Smooth muscle cell (in vitro differentiated cells): ENCODE data around the gene GABBR1. TPM values are rescaled to one million over a fixed set of nuclear protein-coding genes. Genes with fewer than 3 reads are reported as not detected.

Experiments used
- DNase-seq: peaks from one replicate; lab custom pipeline; 2025; ENCODE audit not compliant: unreplicated experiment; lab: John Stamatoyannopoulos, UW
- H2AFZ ChIP-seq: fragments of 200-600 bp; sonication (generic); 2 replicates; pipeline ENCODE4 v1.6.0; 2016; ENCODE audit warnings: antibody characterized with exemption, low read depth, mild to moderate bottlenecking
- H3F3A ChIP-seq: fragments of 200-600 bp; sonication (generic); 2 replicates; pipeline ENCODE4 v1.6.0; 2017; ENCODE audit warnings: antibody characterized with exemption, low read depth
- H3K27ac ChIP-seq: fragments of 200-600 bp; sonication (generic); 2 replicates; pipeline ENCODE4 v1.5.1; 2016; ENCODE audit warnings: low read depth, mild to moderate bottlenecking
- H3K27me3 ChIP-seq: fragments of 200-600 bp; sonication (generic); 2 replicates; pipeline ENCODE4 v1.6.1; 2016; ENCODE audit warnings: low read depth, mild to moderate bottlenecking
- H3K36me3 ChIP-seq: fragments of 200-600 bp; sonication (generic); 2 replicates; pipeline ENCODE4 v1.5.1; 2016; ENCODE audit warnings: low read depth
- H3K4me1 ChIP-seq: fragments of 200-600 bp; sonication (generic); 2 replicates; pipeline ENCODE4 v1.5.1; 2016; ENCODE audit warnings: low read depth
- H3K4me2 ChIP-seq: fragments of 200-600 bp; sonication (generic); 2 replicates; pipeline ENCODE4 v1.6.0; 2016; ENCODE audit warnings: mild to moderate bottlenecking
- H3K4me3 ChIP-seq: fragments of 200-600 bp; sonication (generic); 2 replicates; pipeline ENCODE4 v1.5.1; 2016; ENCODE audit warnings: mild to moderate bottlenecking
- H3K79me2 ChIP-seq: fragments of 200-600 bp; sonication (generic); 2 replicates; pipeline ENCODE4 v1.6.0; 2016; ENCODE audit warnings: low read depth, mild to moderate bottlenecking
- H3K9ac ChIP-seq: fragments of 200-600 bp; sonication (generic); 2 replicates; pipeline ENCODE4 v1.6.0; 2016; ENCODE audit warnings: low read depth
- H3K9me3 ChIP-seq: fragments of 200-600 bp; sonication (generic); replicated peaks from 2 replicates; pipeline ENCODE4 v1.5.1; 2016; ENCODE audit warnings: low read depth
- H4K20me1 ChIP-seq: fragments of 200-600 bp; sonication (generic); 2 replicates; pipeline ENCODE4 v1.6.0; 2016; ENCODE audit warnings: low read depth
- CTCF ChIP-seq: fragments of 200-600 bp; sonication (generic); IDR thresholded peaks from 2 replicates; pipeline ENCODE4 v1.5.1; 2017; ENCODE audit warnings: borderline replicate concordance, mild to moderate bottlenecking, antibody characterized with exemption; ENCODE audit not compliant: insufficient read depth, poor library complexity, severe bottlenecking
- WGBS: methylation state at CpG from one replicate; pipeline ENCODE4 v1.1.7; 2016; ENCODE audit warnings: low lambda C conversion rate; 5-methylcytosine and 5-hydroxymethylcytosine counted together
- polyA plus RNA-seq: library from polyadenylated mRNA; unstranded; fragments of >200 nt; fragmentation: Nextera tagmentation; extraction: Ambion mirVana; gene quantifications from 2 replicates; pipeline ENCODE4 v1.2.1, GENCODE V29; 2016
- total RNA-seq: library from RNA; depleted of rRNA; stranded (reverse); fragments of >200 nt; gene quantifications from 2 replicates; pipeline ENCODE4 v1.2.3, GENCODE V29; 2014

The GABBR1 gene
- total RNA-seq: 26.0 and 43.9 TPM in 2 replicates
- 13.2 and 24.0 TPM in 2 replicates for polyA plus RNA-seq

GRCh38 chr6:29632789-29633533 is at the start of gene GABBR1:
Gene GABBR1, minus strand, starts transcription at chr6:29633183. Its CDS starts 798 bp downstream, at chr6:29632385.
- Histone ChIP-seq H3K4me3 (peak within 1 kb of the TSS; percentile 89), H3K4me1 (peaks cover 15% of the 10 kb centered on the region), H2AFZ (peak within 1 kb of the TSS; percentile 70), H3K27me3 (no peaks in the 10 kb centered on the region), H3K79me2 (peaks cover 6% of the 10 kb centered on the region), H4K20me1 (peaks cover 24% of the 10 kb centered on the region), H3K27ac (no peak within 1 kb of the TSS), H3F3A (no peaks in the 10 kb centered on the region), H3K36me3 (no peaks in the 10 kb centered on the region), H3K4me2 (peak within 1 kb of the TSS; percentile 91), H3K9ac (peak within 1 kb of the TSS; percentile 50), H3K9me3 (no peaks in the 10 kb centered on the region)
- WGBS: 0% methylated on average over 3 of the region's 57 CpGs
- no peak for TF ChIP-seq CTCF
- DNase-seq: peak; percentile 76

- Histone ChIP-seq H4K20me1 (no peaks in the 10 kb centered on the region), H3K4me2 (no peak overlapping the region), H3K36me3 (no peaks in the 10 kb centered on the region), H3K9me3 (no peaks in the 10 kb centered on the region), H3K4me3 (no peak overlapping the region), H2AFZ (no peak overlapping the region), H3K27me3 (no peaks in the 10 kb centered on the region), H3K4me1 (no peaks in the 10 kb centered on the region), H3K79me2 (no peaks in the 10 kb centered on the region), H3K9ac (no peak overlapping the region), H3K27ac (no peak overlapping the region), H3F3A (no peaks in the 10 kb centered on the region)
- 89% methylated on average over 8 of the region's 8 CpGs for WGBS
- TF ChIP-seq CTCF: no peak
- no peak for DNase-seq
Measured at GRCh38 chr6:29681811-29682210, 48.8 kb upstream of the GABBR1 start.

GRCh38 chr6:29680904-29681303 is 47.9 kb upstream of the GABBR1 start, which contains the start of gene ZFP57:
Gene ZFP57, minus strand, starts transcription at chr6:29681152. Its CDS starts 4,149 bp downstream, at chr6:29677003.
- H3K9me3 ChIP-seq: no peaks in the 10 kb centered on the region
- H3K4me3 ChIP-seq: no peak within 1 kb of the TSS
- no peak within 1 kb of the TSS for H3K27ac ChIP-seq
- no peaks in the 10 kb centered on the region for H3K79me2 ChIP-seq
- no peaks in the 10 kb centered on the region for H3K36me3 ChIP-seq
- H3F3A ChIP-seq: no peaks in the 10 kb centered on the region
- no peak for TF ChIP-seq CTCF
- no peak within 1 kb of the TSS for H3K4me2 ChIP-seq
- H3K4me1 ChIP-seq: no peaks in the 10 kb centered on the region
- no peak within 1 kb of the TSS for H3K9ac ChIP-seq
- no peaks in the 10 kb centered on the region for H4K20me1 ChIP-seq
- H3K27me3 ChIP-seq: no peaks in the 10 kb centered on the region
- no peak for DNase-seq
- H2AFZ ChIP-seq: no peak within 1 kb of the TSS
- 97% methylated on average over 24 of the region's 31 CpGs for WGBS

GRCh38 chr6:29680416-29680815 is 47.4 kb upstream of the GABBR1 start:
- no peak for DNase-seq
- H3K79me2 ChIP-seq: no peaks in the 10 kb centered on the region
- no peak for TF ChIP-seq CTCF
- no peaks in the 10 kb centered on the region for H3K27me3 ChIP-seq
- H3K36me3 ChIP-seq: no peaks in the 10 kb centered on the region
- H3K4me2 ChIP-seq: no peak overlapping the region
- no peak overlapping the region for H3K4me3 ChIP-seq
- no peaks in the 10 kb centered on the region for H3F3A ChIP-seq
- no peaks in the 10 kb centered on the region for H3K9me3 ChIP-seq
- H3K9ac ChIP-seq: no peak overlapping the region
- H2AFZ ChIP-seq: no peak overlapping the region
- 93% methylated on average over 24 of the region's 24 CpGs for WGBS
- no peaks in the 10 kb centered on the region for H3K4me1 ChIP-seq
- no peak overlapping the region for H3K27ac ChIP-seq
- no peaks in the 10 kb centered on the region for H4K20me1 ChIP-seq
